Activated T-helper 1 cell treated with Interleukin-2 at 50 U/mL for 16 hours (primary cell): ENCODE measurements around the gene ICAM2.

ENCODE experiments used
- DNase-seq: peaks from one replicate; pipeline ENCODE4 v3.0.0-alpha.2; 2020; ENCODE audit warnings: low read depth

ICAM2 gene

DNA sequence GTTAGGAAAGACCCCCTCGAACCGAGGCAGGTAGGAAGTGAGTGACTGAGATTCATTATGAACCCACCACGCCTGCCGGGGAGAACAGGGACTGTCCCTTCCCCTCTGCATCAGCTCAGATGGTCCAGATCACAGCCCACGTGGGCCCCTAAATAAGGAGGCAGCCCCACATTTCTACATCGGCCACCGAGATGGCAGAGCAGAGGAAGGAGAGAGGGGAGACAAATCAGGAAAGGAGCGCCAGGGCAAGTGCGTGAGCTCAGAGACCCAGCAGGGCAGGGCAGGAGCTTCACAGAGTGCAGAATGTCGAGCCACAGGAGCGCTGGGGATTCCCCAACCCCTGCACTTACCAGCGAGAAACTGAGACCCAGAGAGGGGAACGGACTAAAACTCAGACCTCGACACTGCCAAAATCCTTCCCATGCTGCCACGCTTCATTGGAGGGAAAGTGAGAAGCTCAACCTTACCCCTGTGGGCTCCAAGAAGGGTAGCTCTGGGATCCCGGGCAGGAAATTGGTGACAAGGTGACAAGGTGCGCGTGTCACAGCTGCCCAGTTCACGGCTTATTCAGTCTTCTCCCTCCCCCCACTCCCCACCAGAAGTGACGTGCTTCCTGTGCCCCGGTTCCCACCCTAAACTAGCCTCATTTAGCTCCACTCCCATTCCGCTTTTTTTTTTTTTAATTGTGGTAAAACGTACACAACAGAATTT is at the start of gene ICAM2:
Gene ICAM2, minus strand, starts transcription at position 578 of the 711 bp plus-strand sequence. CDS start 13,942 bp downstream, outside the sequence.
- DNase-seq = peak; percentile 84

DNA sequence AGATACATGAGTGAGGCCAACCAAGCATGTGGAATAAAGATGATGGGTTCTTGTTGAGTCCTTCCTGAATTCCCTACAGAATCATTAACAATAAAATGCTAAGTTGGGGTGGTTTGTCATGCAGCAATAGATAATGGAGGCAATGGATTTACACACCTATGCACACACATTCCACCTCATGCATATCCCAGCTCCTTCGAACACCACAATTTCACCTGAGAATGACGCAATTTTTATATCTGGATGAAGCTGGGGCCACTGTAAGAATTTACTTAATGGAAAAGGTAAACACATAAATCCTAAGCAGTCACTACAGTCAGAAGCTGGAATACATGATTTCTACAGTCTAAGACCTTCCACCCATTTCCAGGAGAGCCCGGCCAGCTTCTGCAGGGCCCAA is 49.8 kb upstream of the ICAM2 start:
- no peak for DNase-seq

DNA sequence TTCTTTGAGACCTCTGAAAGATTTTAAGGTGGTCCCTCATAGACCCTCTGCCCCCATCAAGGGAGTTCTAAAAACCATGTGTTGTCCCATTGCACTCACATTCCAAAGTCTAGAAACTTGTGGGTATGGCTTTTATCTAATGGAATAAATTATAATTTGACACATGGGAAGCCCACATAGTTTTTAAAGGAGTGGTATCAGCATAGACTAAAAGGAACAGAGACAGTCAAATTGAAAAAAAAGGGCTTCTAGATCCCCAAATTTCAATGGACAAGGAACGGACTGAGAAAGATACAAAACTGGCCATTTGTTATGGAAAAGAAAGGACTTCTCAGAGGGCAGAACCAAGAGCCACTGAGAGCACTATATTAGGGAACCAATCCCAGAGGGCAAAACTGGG is 48.7 kb upstream of the ICAM2 start:
- no peak for DNase-seq

DNA sequence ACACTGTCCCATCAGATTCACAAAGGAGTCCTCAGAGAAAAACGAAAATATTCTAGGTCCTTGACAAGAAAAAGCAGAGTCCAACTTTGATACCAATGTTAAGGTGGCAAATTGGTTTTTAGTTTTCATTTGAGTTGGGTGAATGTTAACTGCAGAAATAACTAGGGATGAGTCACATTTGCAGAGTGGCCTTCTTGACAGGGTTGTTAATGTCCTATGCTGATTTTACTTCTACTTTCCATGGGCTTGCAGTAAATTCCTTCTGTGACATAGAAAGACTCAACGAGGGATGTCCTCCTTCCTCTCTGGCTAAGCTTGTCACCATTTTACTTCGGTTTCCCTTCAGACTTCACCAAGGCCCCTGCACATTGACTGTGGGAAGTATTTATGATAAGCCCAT is 47.2 kb upstream of the ICAM2 start:
- DNase-seq = no peak

DNA sequence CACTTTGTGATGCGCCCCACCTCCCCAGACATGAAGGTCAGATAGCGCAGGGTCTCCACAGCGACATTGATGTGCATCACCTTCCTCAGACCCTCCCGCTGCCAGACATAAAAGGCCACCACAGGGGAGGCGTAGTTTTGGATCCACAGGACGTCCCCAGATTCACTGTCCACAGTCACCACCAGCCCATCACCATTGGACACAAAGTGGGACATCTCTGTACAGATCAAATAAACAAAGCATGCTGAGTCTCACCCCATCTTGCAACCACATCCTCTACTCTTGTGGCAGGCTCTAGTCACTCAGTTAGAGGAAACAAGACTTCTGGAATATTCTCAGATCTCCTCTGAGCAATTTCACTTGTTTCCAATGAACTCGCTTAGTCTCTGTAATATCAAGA is 46.3 kb upstream of the ICAM2 start:
- no peak for DNase-seq

DNA sequence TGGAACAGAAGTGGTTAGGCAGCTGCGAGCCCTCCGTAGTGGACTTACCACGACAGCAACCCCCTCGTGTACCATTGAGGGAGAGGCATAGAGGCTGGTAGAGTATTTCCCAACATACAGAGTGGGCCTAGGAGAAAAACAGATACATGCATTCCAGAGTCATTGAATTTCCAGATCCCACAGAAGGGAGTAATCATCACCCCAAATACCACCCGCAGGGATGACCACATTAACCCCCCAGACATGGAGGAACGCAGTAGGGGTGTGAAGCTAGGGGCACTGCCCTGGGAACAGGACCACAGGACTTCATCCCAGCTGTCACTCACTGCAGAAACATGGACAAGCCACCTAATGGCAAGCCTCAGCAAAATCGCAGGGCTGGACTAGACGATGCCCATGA is 44.7 kb upstream of the ICAM2 start:
- DNase-seq = no peak

DNA sequence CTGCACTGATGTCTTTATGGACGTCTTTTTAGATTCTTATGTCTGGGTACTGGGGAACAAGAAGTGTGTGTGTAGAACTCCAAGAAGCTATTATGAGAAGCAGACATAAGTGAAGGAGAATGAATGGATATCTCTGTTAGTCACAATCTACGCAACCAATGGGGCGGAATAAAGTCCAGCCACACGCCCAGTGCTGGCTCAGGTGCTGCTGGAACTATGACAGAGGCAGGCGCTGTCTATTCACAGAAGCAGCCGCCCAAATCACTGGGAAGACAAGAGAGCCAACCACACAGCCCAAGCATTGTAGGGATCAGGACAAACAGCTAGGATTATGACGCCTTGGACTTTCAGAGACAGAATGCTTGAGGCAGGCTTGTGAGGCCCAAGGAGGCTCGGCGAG is 43.9 kb upstream of the ICAM2 start:
- DNase-seq = no peak

DNA sequence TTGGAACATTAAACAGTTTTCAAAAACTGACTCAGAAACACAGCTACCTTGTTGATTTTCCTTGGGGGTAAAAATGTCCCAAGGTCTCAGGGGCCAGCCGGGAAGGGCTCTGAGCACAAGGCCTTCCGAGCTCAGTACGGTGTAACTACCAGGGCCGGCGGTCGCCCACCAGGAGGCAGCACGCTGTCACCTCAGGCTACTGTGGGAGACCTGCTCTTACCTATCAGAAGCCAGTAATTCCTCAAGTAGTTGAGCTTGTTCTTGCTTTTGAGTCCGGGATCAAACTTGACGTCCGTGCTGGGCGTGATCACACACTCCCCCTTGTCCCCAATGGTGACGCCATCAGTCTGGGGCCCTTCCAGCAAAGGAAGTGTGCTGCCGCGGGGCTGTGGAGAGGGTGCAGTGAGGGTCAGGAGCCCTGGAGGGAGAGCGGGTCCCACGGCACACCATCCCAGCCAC is 43.4 kb upstream of the ICAM2 start:
- peak; percentile 11 for DNase-seq

DNA sequence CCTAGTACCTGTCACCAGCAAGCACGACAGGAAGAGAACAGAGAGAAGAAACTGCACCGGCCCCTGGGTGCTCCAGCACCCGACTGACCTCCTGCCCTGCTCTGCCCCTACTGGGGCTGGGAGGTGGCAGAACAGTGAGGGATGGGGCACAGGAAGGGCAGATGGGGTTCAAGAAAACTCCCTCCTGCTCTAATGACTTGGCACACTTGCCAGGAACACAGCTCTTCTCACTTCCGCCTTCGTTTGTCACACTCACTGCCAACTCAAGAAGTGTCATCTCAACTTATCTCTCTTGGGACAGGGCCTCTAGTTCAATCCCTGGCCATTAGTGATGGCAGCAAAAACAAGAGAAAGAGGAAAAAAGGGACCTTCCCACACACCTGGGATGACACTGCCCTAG is 42.7 kb upstream of the ICAM2 start:
- DNase-seq = no peak

DNA sequence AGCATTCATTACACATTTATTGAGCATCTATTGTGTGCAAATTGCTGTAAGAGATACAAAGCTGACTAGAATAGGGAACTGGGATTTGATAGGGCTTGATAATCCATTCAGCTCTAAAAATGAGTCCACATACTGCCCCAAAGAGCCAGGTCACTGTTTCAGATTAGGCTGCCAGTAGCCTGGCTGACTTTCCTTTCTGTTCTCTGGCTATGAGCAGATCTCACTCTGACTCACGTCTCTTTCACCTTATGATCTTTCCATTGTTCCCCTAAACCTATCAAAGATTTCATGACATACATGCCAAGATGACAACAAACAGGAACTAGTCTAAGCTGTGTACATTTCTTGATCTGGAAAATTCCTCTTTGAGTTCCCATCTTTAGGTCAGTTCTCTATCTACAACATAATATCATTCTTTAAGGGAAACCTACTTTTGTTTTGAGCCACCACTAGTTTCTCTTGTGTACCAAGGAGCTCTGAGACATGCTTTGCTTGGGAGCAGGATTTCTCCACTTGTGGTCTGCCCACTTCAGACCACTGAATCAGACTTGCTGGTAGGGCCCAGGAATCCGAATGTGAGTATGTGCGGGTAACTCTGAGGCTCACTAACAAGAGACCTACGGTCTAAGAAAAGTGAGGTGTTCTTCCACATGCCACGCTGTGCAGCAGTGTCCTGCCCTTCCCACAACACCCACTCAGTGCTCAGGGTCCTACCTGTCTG is 40.9 kb upstream of the ICAM2 start:
- no peak for DNase-seq

DNA sequence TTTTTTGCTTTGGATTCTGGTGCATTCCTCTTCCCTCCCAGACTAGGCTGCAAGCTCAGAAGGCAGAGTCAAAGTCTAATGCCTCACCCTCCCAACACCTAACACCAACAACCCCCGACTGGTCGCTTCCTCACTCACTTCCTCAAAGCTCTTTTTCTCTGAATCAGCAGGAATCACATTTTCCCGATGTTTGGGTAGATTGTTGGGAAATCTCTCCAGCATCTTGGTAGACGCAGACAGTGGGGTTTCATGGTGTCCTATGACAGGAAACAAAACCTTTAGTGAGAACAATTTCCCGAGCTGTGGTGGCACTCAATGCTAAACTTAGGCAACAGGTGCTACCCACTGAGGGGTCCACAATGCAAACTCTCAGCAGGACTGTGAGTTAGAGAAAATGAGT is 39.9 kb upstream of the ICAM2 start:
- DNase-seq = no peak

DNA sequence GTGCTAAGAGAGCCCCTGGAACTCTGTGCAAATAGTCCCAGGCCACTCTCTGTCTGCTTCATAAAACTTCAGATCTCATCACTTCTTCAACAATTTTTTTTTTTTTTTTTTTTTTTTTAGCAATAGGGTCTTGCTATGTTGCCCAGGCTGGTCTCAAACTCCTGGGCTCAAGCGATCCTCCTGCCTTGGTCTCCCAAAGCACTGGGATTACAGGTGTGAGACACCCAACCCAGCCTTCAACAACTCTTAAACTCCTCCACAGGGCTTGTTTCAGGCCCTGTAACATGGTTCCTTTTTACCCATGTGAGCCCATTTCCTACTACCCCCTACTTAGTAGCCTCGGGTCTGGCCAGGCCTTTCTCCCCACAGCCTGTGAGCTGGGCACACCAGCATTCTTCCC is 39.3 kb upstream of the ICAM2 start:
- no peak for DNase-seq

DNA sequence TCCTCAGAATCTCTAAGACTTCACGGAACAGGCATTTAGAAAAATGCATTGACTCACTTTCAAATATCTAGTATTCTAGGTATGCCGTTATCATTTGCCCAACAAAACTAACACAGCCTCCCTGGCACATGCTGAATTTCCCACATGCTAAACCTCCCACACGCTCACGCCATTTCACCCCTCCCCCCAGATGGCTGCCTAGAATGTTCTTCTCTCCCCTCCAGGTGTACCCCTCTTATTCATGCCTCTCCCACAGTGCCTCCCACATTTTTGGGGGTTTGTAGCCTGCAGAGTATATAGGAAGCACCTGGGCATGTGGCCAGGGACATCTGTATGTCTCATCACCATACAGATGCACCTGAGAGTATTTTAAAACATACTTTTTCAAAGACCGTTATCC is 38.2 kb upstream of the ICAM2 start:
- DNase-seq = no peak

DNA sequence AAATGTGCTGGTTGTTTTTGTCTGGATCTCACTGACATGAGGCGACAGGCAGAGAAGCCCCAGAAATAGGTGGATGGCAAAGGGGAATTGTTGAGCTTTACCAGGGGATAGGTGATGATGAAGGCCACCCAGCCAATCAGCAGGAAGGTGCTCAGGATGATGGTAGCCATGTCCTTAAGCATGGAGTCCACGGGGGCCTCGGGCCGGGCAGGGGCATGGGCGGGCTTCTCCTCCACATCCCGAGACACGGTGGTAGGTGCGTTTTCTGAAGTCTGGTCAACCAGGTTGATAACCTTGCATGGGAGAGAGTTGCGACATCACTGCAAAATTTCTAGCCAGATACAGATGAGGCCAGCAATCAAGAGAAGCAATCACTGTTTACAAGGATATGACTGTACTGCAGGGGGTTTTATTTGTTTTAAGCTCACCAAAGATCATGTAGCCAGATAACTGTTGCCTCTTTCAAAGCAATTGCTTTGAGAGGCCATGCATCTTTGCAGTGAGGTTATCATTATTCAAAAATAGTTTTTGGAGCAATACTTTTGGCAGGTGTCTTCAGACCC is 37.3 kb upstream of the ICAM2 start:
- no peak for DNase-seq

DNA sequence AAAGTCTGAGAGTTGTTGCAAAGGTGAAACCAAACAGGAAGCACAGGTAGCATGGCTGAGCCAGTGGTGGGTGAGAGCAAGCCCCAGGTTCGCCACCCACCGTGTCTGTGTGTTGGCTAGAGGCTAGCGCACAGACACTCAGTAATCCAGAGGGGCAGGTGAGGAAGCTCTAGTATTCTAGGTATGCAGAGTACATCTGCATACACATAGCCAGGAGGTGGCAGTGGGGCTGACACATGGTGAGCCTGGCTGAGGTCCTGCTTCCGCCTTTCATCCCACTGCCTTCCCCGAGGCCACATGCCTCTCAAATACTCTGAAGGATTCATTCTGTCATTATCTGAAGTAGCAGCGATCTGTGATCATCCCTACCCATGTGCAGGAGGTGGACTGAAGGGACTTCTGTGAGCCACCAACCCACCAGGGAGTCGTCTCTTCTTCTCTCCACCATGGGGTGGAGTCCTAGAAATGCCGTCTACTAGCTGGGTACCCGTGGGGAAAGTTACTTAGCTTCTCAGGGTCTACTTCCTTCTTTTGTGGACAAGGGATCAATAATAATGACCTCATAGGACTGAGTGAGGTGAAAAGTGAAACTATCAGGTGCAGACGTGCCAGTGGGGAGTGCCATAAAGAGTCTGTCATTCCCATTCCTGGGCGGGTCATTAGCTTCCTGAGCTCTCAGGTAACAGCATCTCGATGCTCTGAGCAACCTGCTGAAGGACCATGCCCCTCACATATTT is 36.0 kb upstream of the ICAM2 start:
- no peak for DNase-seq

DNA sequence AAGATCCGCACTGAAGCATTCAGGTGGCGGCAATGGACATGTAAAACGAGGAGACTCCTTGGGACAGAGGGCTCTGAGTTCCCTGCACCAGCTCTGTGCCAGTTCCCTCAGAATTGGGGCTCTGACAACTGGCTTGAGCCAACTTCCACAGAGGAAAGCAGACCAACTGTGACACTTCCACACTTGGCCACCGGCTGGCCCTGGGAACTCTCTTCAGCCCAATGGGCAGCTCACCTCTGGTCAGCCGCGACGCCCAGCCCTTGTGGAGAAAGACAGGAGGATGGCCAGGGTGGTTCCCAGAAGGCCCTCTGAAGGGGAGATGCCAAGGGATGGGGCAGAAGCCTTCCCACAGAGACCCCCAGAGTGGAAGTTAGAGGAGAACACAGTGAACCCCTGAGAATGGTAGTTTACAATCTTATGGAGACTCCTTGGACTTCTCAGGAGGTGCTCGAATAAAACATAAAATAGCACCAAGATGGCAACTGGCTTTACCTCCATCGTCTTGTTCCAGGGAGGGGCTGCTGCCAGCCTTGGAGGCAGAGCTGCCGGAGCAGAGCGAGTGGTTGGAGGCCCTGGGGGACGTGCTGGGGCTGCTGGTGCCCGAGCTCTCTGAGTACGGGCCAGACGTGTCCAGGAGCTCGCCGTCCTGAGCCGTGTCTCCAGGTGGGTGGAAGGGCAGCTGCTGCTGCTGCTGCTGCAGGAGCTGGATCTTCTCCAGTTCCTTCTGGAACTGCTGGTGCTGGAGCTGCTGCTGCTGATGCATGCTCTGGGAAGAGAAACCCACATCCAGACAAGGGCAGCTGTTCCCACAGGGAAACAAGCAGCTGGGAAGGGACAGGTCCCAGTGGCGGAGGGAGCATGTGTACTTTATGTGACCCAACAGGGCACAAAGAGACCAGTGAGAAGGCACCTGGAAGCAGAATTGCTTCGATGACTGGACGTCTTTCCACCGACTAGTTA is 35.0 kb upstream of the ICAM2 start:
- DNase-seq = no peak

DNA sequence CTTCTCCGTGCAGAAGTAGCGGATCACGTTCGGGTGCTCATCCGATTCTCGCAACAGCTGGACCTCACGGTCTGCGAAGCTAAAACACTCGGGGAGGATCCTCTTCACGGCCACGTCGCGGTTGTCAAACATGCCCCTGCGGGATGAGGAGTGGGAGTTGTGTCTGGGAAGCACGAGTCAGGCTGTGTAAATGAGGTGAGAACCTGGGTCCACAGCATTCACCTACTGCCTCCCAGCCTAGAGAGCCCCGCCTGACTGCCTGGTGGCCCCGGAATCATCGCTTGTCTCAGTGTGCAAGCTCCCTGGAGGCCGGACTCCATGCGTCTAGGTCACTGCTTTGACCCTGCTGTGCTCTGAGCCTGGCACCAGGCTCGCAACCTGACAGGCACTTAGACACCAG is 33.9 kb upstream of the ICAM2 start:
- no peak for DNase-seq

DNA sequence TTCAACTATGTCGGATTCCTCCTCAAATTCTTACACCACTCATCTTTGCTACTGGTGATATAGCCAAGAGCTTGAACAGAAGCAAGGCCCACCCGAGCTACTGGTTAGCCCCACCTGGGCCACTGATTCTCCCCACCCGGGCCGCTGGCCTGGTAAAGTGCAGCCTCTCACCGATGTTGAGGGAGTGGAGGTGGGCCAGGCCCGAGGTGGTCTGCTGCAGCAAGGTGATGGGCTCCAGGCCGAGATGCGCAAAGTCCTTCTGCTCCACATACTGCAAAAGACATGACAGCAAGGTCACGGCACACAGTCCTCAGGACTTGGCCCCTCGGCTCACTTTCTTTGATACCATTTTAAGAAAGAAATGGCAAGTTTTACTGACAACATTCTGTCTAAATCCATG is 32.7 kb upstream of the ICAM2 start:
- DNase-seq = no peak

DNA sequence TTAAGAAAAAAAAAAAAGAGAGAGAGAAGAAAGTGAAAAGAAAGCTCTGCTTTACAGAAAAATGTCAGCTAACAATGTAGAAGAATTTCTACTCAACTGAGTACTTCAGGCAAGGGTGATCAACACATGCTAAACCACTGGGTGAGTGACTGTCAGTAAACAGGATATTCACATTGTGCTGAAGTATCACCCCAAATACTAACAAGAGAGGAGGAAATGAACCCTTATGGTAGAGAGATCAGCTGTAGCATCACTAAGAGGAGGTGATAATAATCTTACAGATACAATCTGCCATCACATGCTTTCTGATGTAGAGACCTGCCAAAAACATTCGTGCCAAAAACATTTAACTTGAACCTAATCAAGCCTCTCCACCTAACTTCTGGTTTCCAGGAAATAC is 30.7 kb upstream of the ICAM2 start:
- DNase-seq = no peak

DNA sequence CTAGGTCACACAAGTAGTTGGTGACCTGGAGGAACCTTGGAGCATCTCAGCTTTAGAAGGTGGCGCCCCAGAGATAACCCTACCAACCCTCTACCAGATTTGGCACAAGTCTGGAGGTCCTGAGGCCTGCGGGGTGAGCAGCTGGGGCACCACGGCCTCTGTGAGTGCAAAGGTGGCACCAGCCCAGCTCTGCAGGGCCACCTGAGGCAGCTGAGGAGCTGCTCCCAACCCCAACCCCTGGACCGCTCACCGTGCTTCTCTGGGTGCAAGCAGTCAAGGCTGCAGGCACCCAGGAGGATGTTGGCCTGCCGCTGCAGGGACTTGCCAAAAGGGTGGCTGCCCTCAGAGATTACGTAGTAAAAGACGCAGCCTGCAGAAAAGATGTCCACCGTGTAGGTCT is 28.4 kb upstream of the ICAM2 start:
- DNase-seq = no peak

DNA sequence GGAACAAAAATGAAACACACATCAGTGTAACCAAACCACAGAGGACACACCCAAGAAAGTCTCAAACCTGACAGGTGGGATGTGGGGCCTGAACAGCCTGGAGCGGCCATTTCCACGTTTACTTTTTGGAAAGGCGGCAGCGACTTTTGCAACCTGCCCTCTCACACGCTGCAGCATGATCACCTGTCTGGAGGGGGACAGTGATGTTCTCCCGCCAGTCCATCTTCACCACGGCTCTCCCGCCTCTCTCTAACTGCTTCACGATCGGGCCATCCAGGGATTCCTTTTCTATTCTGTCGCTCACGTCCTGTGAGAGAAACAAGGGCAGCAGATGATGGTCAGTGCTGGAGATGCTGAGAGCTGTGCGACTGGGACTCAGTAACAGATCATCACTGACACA is 24.7 kb upstream of the ICAM2 start:
- DNase-seq = no peak
